Mesendoderm (in vitro differentiated cells): ENCODE data around the gene SOS1.
A peak's percentile ranks its signal among the peaks of the same experiment; 100 is the strongest.

Experiments
- DNase-seq: peaks from one replicate; pipeline ENCODE4 v3.0.0; 2013
- H2AK5ac ChIP-seq: 2 replicates; pipeline ENCODE4 v1.6.1; 2013; ENCODE audit warnings: low read length, inconsistent platforms
- H2BK120ac ChIP-seq: 2 replicates; pipeline ENCODE4 v1.6.1; 2013; ENCODE audit warnings: low read depth, mild to moderate bottlenecking, low read length, moderate library complexity, mixed read lengths
- H2BK15ac ChIP-seq: replicated peaks from 2 replicates; pipeline ENCODE4 v1.6.1; 2013; ENCODE audit warnings: low read depth, mild to moderate bottlenecking, moderate library complexity
- H2BK5ac ChIP-seq: 2 replicates; pipeline ENCODE4 v1.6.1; 2013; ENCODE audit warnings: low read length, inconsistent platforms
- H3K18ac ChIP-seq: 2 replicates; pipeline ENCODE4 v1.6.1; 2013; ENCODE audit warnings: mild to moderate bottlenecking, low read length, mixed read lengths
- H3K23ac ChIP-seq: one replicate; pipeline ENCODE4 v1.6.1; 2013; ENCODE audit warnings: low read length
- H3K27ac ChIP-seq: 2 replicates; pipeline ENCODE4 v1.5.1; 2013; ENCODE audit warnings: low read depth, mild to moderate bottlenecking, inconsistent platforms, low read length, moderate library complexity
- H3K27me3 ChIP-seq: 2 replicates; pipeline ENCODE4 v1.6.1; 2013; ENCODE audit warnings: low read length, control low read depth, mild to moderate bottlenecking, inconsistent platforms; ENCODE audit not compliant: insufficient read depth, poor library complexity
- H3K36me3 ChIP-seq: 2 replicates; pipeline ENCODE4 v1.6.1; 2013; ENCODE audit warnings: low read length, inconsistent platforms; ENCODE audit not compliant: control insufficient read depth, insufficient read depth
- H3K4ac ChIP-seq: one replicate; pipeline ENCODE4 v1.6.1; 2013; ENCODE audit warnings: low read depth, mild to moderate bottlenecking, low read length, moderate library complexity
- H3K4me1 ChIP-seq: 2 replicates; pipeline ENCODE4 v1.6.1; 2013; ENCODE audit warnings: low read depth, low read length, inconsistent platforms; ENCODE audit not compliant: control insufficient read depth
- H3K4me2 ChIP-seq: 2 replicates; pipeline ENCODE4 v1.6.1; 2013; ENCODE audit warnings: low read length
- H3K4me3 ChIP-seq: 2 replicates; pipeline ENCODE4 v1.5.1; 2013; ENCODE audit warnings: mild to moderate bottlenecking, low read length
- H3K56ac ChIP-seq: one replicate; pipeline ENCODE4 v1.6.1; 2013; ENCODE audit warnings: low read length
- H3K79me1 ChIP-seq: 2 replicates; pipeline ENCODE4 v1.6.1; 2013; ENCODE audit warnings: low read length, inconsistent platforms
- H3K79me2 ChIP-seq: 2 replicates; pipeline ENCODE4 v1.6.1; 2013; ENCODE audit warnings: mild to moderate bottlenecking, low read length; ENCODE audit not compliant: control insufficient read depth, insufficient read depth
- H3K9ac ChIP-seq: 2 replicates; pipeline ENCODE4 v1.6.1; 2013; ENCODE audit warnings: low read length, inconsistent platforms
- H4K5ac ChIP-seq: one replicate; pipeline ENCODE4 v1.6.1; 2013; ENCODE audit warnings: low read length
- H4K8ac ChIP-seq: one replicate; pipeline ENCODE4 v1.6.1; 2013; ENCODE audit warnings: low read depth, mild to moderate bottlenecking, control low read depth, low read length, moderate library complexity
- WGBS: extraction: QIAGEN DNeasy Blood & Tissue Kit; methylation state at CpG from one replicate; pipeline ENCODE4 v1.1.7; 2013; ENCODE audit warnings: low lambda C conversion rate, missing lambda C conversion rate; ENCODE audit not compliant: insufficient coverage; ENCODE audit errors: extremely low coverage; 5-methylcytosine and 5-hydroxymethylcytosine counted together

SOS1 gene

GRCh38 chr2:39015424-39015823, 105.4 kb downstream of the SOS1 start:
- H2BK120ac ChIP-seq: no peak overlapping the region
- WGBS: no CpG with 5 or more reads among the region's 1 CpG
- no peak overlapping the region for H3K4ac ChIP-seq
- H2BK5ac ChIP-seq: no peak overlapping the region
- H3K4me2 ChIP-seq: no peak overlapping the region
- no peak for DNase-seq
- no peaks in the 10 kb centered on the region for H3K4me1 ChIP-seq
- no peak overlapping the region for H3K27ac ChIP-seq
- H3K23ac ChIP-seq: no peak overlapping the region
- no peaks in the 10 kb centered on the region for H3K79me2 ChIP-seq
- no peak overlapping the region for H3K56ac ChIP-seq
- no peak overlapping the region for H3K4me3 ChIP-seq
- H4K8ac ChIP-seq: no peak overlapping the region
- no peak overlapping the region for H3K18ac ChIP-seq
- H3K9ac ChIP-seq: no peak overlapping the region
- no peak overlapping the region for H2BK15ac ChIP-seq
- no peak overlapping the region for H2AK5ac ChIP-seq
- no peaks in the 10 kb centered on the region for H3K36me3 ChIP-seq
- no peaks in the 10 kb centered on the region for H3K27me3 ChIP-seq
- no peak overlapping the region for H4K5ac ChIP-seq
- H3K79me1 ChIP-seq: no peaks in the 10 kb centered on the region

- H3K36me3 ChIP-seq: no peaks in the 10 kb centered on the region
- H3K23ac ChIP-seq: no peak overlapping the region
- no peak overlapping the region for H4K5ac ChIP-seq
- no peak overlapping the region for H3K4me2 ChIP-seq
- H3K27me3 ChIP-seq: no peaks in the 10 kb centered on the region
- no peak for DNase-seq
- H2AK5ac ChIP-seq: no peak overlapping the region
- H3K4me3 ChIP-seq: no peak overlapping the region
- no peak overlapping the region for H3K9ac ChIP-seq
- WGBS: no CpG with 5 or more reads among the region's 3 CpGs
- H2BK120ac ChIP-seq: no peak overlapping the region
- H2BK5ac ChIP-seq: no peak overlapping the region
- H3K18ac ChIP-seq: no peak overlapping the region
- H3K79me1 ChIP-seq: no peaks in the 10 kb centered on the region
- no peak overlapping the region for H3K27ac ChIP-seq
- no peaks in the 10 kb centered on the region for H3K79me2 ChIP-seq
- no peak overlapping the region for H2BK15ac ChIP-seq
- H4K8ac ChIP-seq: no peak overlapping the region
- no peak overlapping the region for H3K56ac ChIP-seq
- no peak overlapping the region for H3K4ac ChIP-seq
- H3K4me1 ChIP-seq: no peaks in the 10 kb centered on the region
These were observed 107.0 kb downstream of the SOS1 start for GRCh38 chr2:39013871-39014270.

GRCh38 chr2:39008665-39009064, 112.2 kb downstream of the SOS1 start:
- Histone ChIP-seq H4K5ac (no peak overlapping the region), H3K4me1 (no peaks in the 10 kb centered on the region), H3K9ac (no peak overlapping the region), H3K27me3 (no peaks in the 10 kb centered on the region), H3K4ac (no peak overlapping the region), H3K4me2 (no peak overlapping the region), H4K8ac (no peak overlapping the region), H2BK5ac (no peak overlapping the region), H3K27ac (no peak overlapping the region), H3K18ac (no peak overlapping the region), H3K36me3 (no peaks in the 10 kb centered on the region), H2BK15ac (no peak overlapping the region), H3K79me1 (no peaks in the 10 kb centered on the region), H3K56ac (no peak overlapping the region), H2BK120ac (no peak overlapping the region), H3K4me3 (no peak overlapping the region), H3K79me2 (no peaks in the 10 kb centered on the region), H3K23ac (no peak overlapping the region), H2AK5ac (no peak overlapping the region)
- no peak for DNase-seq
- WGBS: no CpG with 5 or more reads among the region's 1 CpG

DNA sequence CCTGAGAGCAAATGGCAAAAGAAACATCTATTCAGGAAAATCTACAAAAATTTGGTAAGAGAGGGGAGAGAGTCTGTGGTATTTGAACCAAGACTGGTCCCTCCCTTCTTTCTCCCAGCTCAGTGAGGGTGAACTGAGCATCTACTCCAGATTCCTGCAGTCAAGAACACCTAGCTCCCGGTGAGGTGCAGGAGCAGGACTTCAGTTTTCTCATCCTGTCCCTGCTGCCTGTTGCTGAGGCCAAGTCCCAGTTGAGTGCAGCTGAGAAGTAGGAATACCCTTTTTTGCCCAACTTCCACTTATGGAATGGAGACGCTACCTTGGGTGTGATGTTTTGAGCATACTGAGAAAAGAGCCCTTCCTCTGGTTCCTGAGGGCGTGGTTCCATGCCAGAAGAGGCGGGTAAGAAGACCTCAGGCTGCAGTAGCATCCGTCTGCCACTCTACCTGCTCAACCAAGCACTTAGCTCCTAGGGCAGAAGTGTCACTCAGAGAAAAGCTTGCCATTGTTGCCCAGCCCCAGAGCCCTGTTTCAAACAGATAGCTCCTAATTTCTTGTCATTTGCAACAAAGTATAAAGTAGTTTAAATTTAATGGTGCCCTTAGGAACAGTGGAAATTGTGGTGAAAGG, 112.9 kb downstream of the SOS1 start:
- DNase-seq: peak; percentile 31
- H3K4me3 ChIP-seq: no peak overlapping the region
- no peak overlapping the region for H2BK5ac ChIP-seq
- no peak overlapping the region for H3K18ac ChIP-seq
- H3K4ac ChIP-seq: no peak overlapping the region
- H3K56ac ChIP-seq: no peak overlapping the region
- no peaks in the 10 kb centered on the region for H3K4me1 ChIP-seq
- no peak overlapping the region for H4K5ac ChIP-seq
- no peak overlapping the region for H3K23ac ChIP-seq
- H2BK15ac ChIP-seq: no peak overlapping the region
- H3K79me2 ChIP-seq: no peaks in the 10 kb centered on the region
- H2AK5ac ChIP-seq: no peak overlapping the region
- no peak overlapping the region for H3K4me2 ChIP-seq
- H3K27me3 ChIP-seq: no peaks in the 10 kb centered on the region
- H3K27ac ChIP-seq: no peak overlapping the region
- no peak overlapping the region for H4K8ac ChIP-seq
- no peak overlapping the region for H2BK120ac ChIP-seq
- H3K9ac ChIP-seq: no peak overlapping the region
- no CpG with 5 or more reads among the region's 5 CpGs for WGBS
- H3K36me3 ChIP-seq: no peaks in the 10 kb centered on the region
- no peaks in the 10 kb centered on the region for H3K79me1 ChIP-seq

- no peaks in the 10 kb centered on the region for H3K27me3 ChIP-seq
- WGBS: no CpG with 5 or more reads among the region's 2 CpGs
These were observed 120.3 kb downstream of the SOS1 start for GRCh38 chr2:39000552-39000951.

DNA sequence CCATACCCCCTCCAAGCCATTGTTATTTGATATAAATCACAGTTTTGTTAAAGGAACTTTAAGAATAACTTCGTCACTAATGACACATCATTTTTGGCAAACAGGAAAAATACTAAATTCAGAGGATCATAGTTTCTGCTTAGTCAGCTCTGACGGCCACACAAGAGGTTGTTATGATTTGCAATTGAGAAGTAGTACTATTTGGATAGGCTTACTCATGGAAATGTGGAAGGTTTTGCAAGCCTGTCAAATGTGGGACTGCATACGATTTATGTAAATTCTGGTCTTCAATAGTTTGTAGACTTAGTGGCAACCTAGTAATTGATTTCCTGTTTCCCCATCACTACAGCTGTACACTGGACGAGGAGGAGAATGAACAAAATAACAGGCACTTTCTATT, 123.1 kb downstream of the SOS1 start:
- Histone ChIP-seq H3K18ac (no peak overlapping the region), H3K79me1 (no peaks in the 10 kb centered on the region), H3K23ac (no peak overlapping the region), H2AK5ac (no peak overlapping the region), H3K9ac (no peak overlapping the region), H2BK5ac (no peak overlapping the region), H3K79me2 (no peaks in the 10 kb centered on the region), H4K8ac (no peak overlapping the region), H3K27ac (no peak overlapping the region), H3K4ac (no peak overlapping the region), H3K4me3 (no peak overlapping the region), H4K5ac (no peak overlapping the region), H3K56ac (no peak overlapping the region), H2BK120ac (no peak overlapping the region), H3K36me3 (peaks cover 1% of the 10 kb centered on the region), H2BK15ac (no peak overlapping the region), H3K4me2 (no peak overlapping the region), H3K4me1 (no peaks in the 10 kb centered on the region), H3K27me3 (no peaks in the 10 kb centered on the region)
- no peak for DNase-seq
- WGBS: no CpG with 5 or more reads among the region's 4 CpGs

More at GRCh38 chr2:39000552-39000951, 120.3 kb downstream of the SOS1 start:
- Histone ChIP-seq H3K4ac (no peak overlapping the region), H3K9ac (no peak overlapping the region), H3K27ac (no peak overlapping the region), H4K8ac (no peak overlapping the region), H2BK120ac (no peak overlapping the region), H3K23ac (no peak overlapping the region), H3K79me2 (no peaks in the 10 kb centered on the region), H4K5ac (no peak overlapping the region), H3K56ac (no peak overlapping the region), H3K36me3 (peaks cover 1% of the 10 kb centered on the region), H2BK15ac (no peak overlapping the region), H2BK5ac (no peak overlapping the region), H3K4me2 (no peak overlapping the region), H3K79me1 (no peaks in the 10 kb centered on the region), H3K4me1 (no peaks in the 10 kb centered on the region), H3K18ac (no peak overlapping the region), H3K4me3 (no peak overlapping the region), H2AK5ac (no peak overlapping the region)
- DNase-seq: no peak
